Measurements from ENCODE around the gene NLGN2. TPM values are rescaled to one million over a fixed set of nuclear protein-coding genes. Genes with fewer than 3 reads are reported as not detected.

Gene NLGN2
- polyA plus RNA-seq, 1 donor from 2014 or later: 13.8 TPM

DNA sequence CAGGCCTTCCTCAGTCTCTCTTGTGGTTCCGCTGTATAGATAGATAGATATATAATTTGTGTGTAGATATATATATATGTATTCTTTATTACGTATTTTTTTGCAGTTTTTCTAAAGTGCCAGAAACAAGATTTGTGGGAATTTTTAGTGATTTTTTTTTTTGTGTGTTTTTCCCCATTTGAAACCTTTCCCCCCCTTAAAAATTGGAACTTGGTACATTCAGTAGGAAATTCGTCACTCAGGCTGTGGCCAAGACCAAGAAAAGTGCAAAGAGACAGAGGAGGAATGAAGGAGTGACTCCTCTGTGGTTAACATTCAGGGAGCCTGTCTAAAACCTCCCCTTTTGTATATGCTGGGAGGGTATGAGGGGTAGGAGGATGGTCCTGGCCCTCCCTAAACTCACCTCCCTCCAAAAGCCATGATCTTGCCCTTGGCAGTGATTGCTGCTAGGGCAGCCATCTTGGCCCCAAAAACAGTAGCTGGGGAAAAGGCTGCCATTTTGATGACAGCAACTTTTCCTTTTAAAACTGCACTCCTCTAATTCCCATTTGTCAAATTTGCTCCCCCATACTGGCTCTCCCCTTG, 52.4 kb downstream of the NLGN2 start:
- no peaks in the 10 kb centered on the region for H3K9me2 ChIP-seq (ENCODE audit: insufficient read depth, low read length)
- no peak overlapping the region for H3K4me3 ChIP-seq (ENCODE audit: low read length)
- no peaks in the 10 kb centered on the region for H4K20me1 ChIP-seq (ENCODE audit: insufficient read depth)
- no peak overlapping the region for H3K27ac ChIP-seq (ENCODE audit: low read length)
- no peak for TF ChIP-seq REST (IDR thresholded peaks at IDR 0.05; ENCODE audit: borderline replicate concordance)
- TF ChIP-seq EZH2 (IDR thresholded peaks at IDR 0.05; ENCODE audit: borderline replicate concordance, insufficient read depth, low read length, poor library complexity, severe bottlenecking): no peak
- no peak for TF ChIP-seq MXI1 (conservative IDR thresholded peaks at IDR 0.05; ENCODE audit: poor library complexity, severe bottlenecking)
- TF ChIP-seq TAF1 (IDR thresholded peaks at IDR 0.05; ENCODE audit: low read depth): no peak
- TF ChIP-seq CTCF (IDR thresholded peaks at IDR 0.05; ENCODE audit: poor library complexity, severe bottlenecking): no peak
- no peak for TF ChIP-seq SMC3 (conservative IDR thresholded peaks at IDR 0.05; ENCODE audit: poor library complexity)
- no peak for TF ChIP-seq RAD21 (conservative IDR thresholded peaks at IDR 0.05)
- no peak for TF ChIP-seq POLR2AphosphoS5 (IDR thresholded peaks at IDR 0.05)
- no peak for TF ChIP-seq EP300 (conservative IDR thresholded peaks at IDR 0.05; ENCODE audit: poor library complexity, severe bottlenecking)
- no peaks in the 10 kb centered on the region for H3K79me2 ChIP-seq (replicated peaks; ENCODE audit: insufficient read depth, low read length)
- H3K36me3 ChIP-seq (ENCODE audit: insufficient read depth, low read length): no peaks in the 10 kb centered on the region
- H2AFZ ChIP-seq (ENCODE audit: low read depth, low read length): no peak overlapping the region
- H3K9me3 ChIP-seq (ENCODE audit: low read length): no peaks in the 10 kb centered on the region
- no peaks in the 10 kb centered on the region for H3K27me3 ChIP-seq (ENCODE audit: insufficient read depth, low read depth, low read length)
- H3K4me2 ChIP-seq (ENCODE audit: low read length): no peak overlapping the region
- no peak overlapping the region for H3K9ac ChIP-seq (ENCODE audit: low read length)
- no peaks in the 10 kb centered on the region for H3F3A ChIP-seq (ENCODE audit: insufficient read depth, low read length, poor library complexity, severe bottlenecking)

- H3K79me2 ChIP-seq (replicated peaks; ENCODE audit: insufficient read depth, low read length): no peaks in the 10 kb centered on the region
- H3K4me2 ChIP-seq (ENCODE audit: low read length): no peak overlapping the region
- no peaks in the 10 kb centered on the region for H4K20me1 ChIP-seq (ENCODE audit: insufficient read depth)
- no peak overlapping the region for H3K9ac ChIP-seq (ENCODE audit: low read length)
- no peaks in the 10 kb centered on the region for H3K36me3 ChIP-seq (ENCODE audit: insufficient read depth, low read length)
- no peaks in the 10 kb centered on the region for H3K9me3 ChIP-seq (ENCODE audit: low read length)
- TF ChIP-seq REST (IDR thresholded peaks at IDR 0.05; ENCODE audit: borderline replicate concordance) (no peak), TAF1 (IDR thresholded peaks at IDR 0.05; ENCODE audit: low read depth) (no peak), EZH2 (IDR thresholded peaks at IDR 0.05; ENCODE audit: borderline replicate concordance, insufficient read depth, low read length, poor library complexity, severe bottlenecking) (no peak), RAD21 (conservative IDR thresholded peaks at IDR 0.05) (no peak), CTCF (IDR thresholded peaks at IDR 0.05; ENCODE audit: poor library complexity, severe bottlenecking) (no peak), EP300 (conservative IDR thresholded peaks at IDR 0.05; ENCODE audit: poor library complexity, severe bottlenecking) (no peak), POLR2AphosphoS5 (IDR thresholded peaks at IDR 0.05) (no peak), MXI1 (conservative IDR thresholded peaks at IDR 0.05; ENCODE audit: poor library complexity, severe bottlenecking) (no peak), SMC3 (conservative IDR thresholded peaks at IDR 0.05; ENCODE audit: poor library complexity) (no peak)
- no peaks in the 10 kb centered on the region for H3K27me3 ChIP-seq (ENCODE audit: insufficient read depth, low read depth, low read length)
- no peaks in the 10 kb centered on the region for H3F3A ChIP-seq (ENCODE audit: insufficient read depth, low read length, poor library complexity, severe bottlenecking)
- H3K27ac ChIP-seq (ENCODE audit: low read length): no peak overlapping the region
- H2AFZ ChIP-seq (ENCODE audit: low read depth, low read length): no peak overlapping the region
- H3K9me2 ChIP-seq (ENCODE audit: insufficient read depth, low read length): no peaks in the 10 kb centered on the region
- H3K4me3 ChIP-seq (ENCODE audit: low read length): no peak overlapping the region
Observed at GRCh38 chr17:7460850-7461660, 53.4 kb downstream of the NLGN2 start.
